Activated CD8-positive, alpha-beta memory T cell treated with anti-CD3 and anti-CD28 coated beads for 1 hour (primary cell): Measurements from ENCODE around the gene VSTM2L.

ENCODE experiments used
- DNase-seq, 2 donors: peaks; one replicate each; pipeline ENCODE4 v3.0.0-alpha.2; 2020; ENCODE audit warnings: low read depth in 1 of 2; ENCODE audit errors: extremely low read depth in 1 of 2

Gene VSTM2L

DNA sequence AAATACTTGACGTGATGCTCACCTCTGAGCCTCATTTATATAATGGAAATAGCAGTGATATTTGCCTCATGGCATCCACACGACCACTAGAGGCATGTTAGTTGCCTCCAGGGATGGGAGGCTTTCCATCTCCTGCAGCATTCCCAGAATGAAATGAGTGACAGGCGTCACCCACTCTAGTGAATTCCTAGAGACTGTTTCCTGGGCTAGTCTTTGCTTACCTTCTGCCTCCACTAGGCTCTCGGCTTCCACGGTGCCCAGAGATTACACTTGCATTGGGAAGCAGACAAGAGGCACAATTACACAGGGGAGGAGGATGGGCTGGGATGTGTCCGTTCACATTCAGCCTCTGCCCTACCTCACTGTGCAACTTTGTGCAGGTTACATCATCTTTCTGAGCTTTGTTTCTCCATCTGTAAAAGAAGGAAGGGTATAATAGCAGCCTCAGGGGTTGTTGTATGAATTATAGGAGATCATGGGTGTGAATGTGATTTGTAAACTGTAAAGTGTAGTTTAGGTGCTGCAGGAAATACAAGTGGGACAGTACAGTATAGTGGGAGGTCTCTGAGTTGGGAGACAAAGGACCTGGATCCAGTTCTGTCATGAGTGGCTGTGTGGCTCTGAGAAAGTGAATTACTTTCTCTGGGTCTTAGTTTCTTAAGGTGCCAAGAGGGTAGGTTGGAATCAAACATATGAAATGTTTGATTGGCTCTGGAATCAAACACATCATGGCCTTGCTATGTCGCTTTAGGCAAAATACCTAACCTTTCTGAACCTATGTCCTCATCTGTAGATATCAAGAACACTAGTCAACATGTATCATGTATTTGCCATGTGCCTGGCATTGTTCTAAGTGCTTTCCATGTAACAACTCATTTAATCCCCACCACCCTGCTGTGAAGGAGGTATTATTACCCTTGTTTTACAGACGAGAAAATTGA, 3.6 kb upstream of the VSTM2L start:
- no peak for DNase-seq

DNA sequence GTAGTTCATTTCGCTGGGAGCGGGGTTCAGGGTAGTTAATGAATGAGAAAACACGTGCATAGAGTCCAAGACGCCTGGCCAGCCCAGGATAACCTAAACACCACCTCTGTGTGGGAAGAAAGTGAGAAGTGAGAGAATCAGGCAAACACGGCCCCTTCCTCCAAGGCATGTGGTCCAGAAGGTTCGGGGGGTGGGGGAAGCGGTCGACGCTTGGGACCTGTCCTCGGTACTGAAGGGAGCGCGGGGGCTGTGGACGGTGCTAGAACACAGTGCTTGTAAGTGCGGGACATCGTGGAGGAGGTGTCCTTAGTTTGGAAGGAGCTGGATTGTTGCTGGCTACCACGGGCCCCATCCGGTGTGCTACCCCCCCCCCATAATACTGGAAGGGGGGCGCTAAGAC, 1.7 kb upstream of the VSTM2L start:
- DNase-seq: no peak

DNA sequence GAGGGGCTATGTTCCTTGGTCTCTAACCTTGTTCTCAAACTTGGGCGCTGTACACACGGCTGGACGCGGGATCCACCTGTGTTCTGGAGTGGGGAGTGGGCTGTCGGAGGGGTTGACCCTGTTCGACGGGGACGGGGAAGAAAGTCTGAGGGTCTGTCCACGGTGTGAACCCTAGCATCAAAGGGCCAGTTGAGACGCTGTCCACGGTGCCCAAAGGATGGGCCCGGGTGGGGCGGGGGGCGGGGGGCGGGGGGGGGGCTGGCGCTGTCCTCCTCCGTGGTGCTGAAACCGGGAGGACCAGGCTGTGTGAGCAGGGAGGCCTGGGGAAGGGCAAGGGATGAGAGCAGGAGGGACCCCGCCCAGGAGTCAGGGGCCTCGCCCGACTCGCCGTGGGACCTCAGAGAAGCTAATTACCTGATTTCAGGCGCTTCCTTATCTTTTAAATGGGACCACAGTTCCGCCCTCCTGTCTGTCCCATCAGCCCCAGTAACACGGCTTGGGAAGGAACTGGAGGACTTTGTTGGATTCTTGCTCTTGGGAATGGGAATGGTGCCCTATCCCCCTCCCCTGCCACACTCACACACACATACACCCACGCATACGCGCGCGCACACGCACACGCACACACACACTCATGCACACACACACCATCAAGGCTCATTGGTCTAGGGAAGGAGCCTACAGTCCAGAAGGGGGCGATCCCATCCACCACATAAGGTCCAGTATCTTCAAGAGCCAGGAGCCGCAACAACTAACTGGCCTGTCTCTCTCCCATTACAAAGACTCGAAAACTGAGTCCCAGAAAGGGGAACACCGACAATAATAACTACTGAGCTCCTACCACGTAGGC, 1.0 kb upstream of the VSTM2L start:
- DNase-seq: no peak

DNA sequence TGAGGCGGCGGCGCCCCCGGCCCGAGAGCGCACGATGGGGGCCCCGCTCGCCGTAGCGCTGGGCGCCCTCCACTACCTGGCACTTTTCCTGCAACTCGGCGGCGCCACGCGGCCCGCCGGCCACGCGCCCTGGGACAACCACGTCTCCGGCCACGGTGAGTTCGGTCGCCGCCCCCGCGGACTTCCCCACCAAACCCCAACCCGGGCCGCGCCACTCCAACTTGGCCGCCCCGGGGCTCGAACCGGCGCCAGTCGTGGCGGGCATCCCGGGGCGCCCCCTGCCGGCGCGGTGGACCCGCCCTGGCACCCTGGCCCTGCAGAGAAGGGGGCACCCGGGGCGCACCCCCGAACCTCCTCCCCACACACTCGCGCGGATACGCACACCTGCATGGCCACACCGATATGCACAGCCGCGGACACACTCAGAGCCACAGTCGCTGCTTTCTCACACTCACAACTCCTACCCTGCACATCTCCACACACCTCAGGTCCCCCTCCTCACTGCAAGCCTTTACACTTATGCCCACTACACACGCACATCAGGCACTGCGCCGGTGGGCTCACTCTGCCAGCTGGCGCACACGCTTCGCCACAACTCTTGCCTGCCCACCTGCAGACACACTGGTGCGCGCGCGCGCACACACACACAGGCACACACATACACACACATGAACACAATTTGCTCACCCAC, 535 bp downstream of the VSTM2L start:
- DNase-seq: no peak

DNA sequence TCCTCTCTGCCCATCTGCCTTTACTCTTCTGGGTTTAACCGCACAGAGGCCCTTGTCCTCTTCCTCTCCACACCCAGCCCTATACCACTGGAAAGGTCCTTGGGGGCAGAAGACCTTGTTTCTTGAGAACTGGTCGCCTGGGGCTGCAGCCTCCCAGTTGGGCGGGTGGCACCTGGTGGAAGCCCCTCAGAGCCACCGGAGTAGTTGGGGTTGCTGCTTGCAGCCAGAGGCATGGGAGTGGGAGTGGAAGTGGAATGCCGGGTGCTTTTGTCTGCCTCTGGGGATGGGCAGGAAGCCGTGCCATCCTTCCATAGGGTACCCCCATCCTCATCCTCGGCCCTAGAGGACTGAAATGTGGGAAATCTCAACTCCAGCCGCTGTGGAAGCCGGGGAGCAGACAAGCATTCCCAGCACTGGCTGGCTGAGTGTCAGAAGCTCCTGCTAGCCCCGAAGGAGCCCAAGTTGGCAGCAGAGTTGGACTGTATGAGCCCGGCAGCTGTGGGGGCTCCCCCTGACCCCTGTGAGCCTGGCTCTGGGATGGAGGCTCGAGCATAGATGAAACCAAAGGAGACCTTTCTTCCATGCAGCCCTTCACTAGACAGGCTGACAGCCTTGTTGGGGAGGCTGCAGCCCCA, 1.2 kb downstream of the VSTM2L start:
- no peak for DNase-seq

GRCh38 chr20:37904845-37905373, 2.0 kb downstream of the VSTM2L start:
- no peak for DNase-seq

DNA sequence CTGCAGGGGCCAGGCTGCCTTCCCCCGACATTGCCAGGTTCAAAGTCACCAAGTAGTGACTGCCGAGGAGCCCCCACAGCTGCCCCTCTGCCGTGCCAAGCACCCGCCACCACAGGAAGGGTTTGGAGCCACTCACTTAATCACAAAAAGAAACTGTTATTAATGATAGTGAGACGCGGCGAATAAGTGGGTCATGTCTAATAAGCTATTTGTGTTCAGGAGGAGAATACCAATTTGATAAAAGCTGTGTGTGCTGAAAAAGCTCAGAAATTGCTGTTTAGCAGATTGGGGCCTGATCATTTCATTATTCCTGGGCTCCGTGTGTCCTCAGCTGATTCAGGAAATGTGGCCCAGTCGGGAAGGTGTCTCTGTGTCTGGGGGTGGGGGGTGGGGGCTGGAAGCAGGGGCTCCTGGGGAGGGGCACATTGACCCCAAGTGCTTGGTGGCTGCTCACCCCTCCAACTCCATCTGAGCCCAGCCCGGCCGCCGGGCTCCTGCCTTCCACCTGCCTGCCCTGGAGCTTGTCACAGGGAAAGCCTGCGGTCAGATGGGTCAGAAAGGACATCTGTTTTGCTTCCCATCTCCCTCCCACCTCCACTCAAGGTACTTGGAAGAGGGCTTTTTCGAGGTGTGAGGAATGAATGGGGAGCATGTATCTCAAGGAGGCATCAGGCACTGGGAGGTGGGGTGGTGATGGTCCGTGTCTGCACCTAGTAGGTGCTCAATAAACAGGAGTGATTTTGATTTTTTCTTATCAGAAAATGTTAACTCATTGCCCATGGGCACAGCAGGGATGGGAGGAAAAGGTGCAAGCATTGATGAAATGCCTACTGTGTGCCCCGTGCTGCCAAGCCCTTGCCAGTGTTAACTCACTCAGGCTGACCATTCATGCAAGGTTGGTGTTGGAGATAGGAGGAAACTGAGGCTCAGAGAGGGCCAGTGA, 3.0 kb downstream of the VSTM2L start:
- DNase-seq: no peak

DNA sequence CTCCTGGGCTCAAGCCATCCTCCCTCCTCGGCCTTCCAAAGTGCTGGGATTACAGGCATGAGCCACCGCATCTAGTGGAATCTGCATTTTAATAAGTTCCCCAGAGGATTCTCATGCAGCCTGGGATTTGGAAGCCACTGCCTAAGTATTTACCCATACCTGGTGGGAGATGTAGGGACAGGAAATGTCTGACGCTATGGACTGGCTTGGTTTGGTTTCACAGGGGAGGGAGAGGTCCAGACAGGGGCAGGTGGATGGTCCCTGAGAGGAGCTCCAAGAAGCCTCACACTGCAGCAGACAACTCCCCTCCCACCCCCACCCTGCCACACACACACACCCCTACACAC, 4.4 kb downstream of the VSTM2L start:
- DNase-seq: no peak

- DNase-seq: no peak
Observed at GRCh38 chr20:37907677-37908401, 4.9 kb downstream of the VSTM2L start.

GRCh38 chr20:37911261-37911660, 8.3 kb downstream of the VSTM2L start:
- no peak for DNase-seq

GRCh38 chr20:37911838-37912281, 8.9 kb downstream of the VSTM2L start:
- DNase-seq: no peak

DNA sequence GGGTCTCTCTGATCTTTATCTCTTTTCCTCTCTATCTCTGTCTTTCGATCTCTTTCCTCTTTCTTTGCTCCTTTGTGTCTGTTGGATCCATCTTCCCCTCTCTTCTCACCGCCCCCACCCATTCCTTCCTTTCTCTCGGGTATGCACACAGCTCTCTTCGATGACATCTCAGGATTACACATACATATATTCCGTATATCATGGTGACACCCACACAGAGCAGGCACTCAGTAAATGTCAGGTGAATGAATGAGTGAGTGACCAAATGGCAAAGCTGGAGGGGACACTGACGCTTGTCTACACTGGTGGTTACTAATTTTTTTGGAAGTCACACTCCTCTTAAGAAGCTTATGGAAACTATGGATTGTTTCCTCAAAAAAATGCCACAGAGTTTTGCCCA, 9.9 kb downstream of the VSTM2L start:
- DNase-seq: no peak

- DNase-seq: no peak
Observed at GRCh38 chr20:37913567-37914366, 10.8 kb downstream of the VSTM2L start.

DNA sequence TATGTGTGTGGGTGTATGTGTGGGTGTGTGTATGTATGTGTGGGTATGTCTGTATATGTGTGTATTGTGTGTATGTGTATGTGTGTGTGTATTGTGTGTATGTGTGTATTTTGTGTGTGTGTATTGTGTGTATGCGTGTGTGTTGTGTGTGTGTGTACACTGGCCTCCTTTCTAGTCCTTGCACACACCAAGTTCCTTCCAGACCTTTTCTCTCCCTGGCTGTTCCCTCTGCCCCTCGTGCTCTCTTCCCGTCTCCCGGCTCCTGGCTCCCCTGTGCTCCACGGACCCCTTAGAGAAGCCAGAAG, 11.4 kb downstream of the VSTM2L start:
- no peak for DNase-seq

DNA sequence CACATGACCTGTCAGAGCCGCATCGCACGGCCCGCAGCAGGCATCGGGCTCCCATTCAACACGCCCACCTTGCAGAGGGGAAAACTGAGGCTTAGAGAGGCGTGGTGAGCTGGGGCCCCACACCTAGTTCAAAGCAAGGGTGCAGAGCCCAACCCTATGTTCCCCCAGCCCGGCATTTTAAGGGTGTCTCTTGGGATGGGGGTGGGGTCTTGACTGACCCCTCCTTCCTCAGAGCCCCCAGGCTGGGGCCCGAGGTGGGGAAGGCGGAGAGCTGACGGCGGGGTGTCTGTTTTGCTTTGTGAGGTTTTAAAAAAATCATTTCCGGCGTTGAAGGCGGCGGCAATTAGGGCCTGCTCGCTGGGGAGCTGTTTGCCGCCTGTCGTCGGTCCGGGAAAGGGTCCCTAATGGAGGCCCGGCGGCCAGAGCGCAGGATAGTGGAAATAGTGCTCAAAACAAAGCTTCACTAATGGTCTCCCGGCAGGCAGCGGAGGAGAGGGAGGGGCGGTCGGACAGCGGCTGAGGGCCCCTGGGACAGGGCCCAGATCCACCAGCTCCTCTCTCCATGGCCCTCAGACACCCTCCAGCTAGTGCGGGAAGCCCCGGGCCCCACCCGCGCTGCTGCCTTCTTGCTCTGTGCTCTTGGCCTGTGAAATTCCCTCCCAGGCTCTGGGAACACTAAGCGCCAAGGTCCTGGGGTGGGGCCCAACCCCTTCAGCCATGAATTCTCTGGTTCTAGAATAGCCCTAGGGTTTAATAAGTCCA, 11.9 kb downstream of the VSTM2L start:
- DNase-seq: no peak

DNA sequence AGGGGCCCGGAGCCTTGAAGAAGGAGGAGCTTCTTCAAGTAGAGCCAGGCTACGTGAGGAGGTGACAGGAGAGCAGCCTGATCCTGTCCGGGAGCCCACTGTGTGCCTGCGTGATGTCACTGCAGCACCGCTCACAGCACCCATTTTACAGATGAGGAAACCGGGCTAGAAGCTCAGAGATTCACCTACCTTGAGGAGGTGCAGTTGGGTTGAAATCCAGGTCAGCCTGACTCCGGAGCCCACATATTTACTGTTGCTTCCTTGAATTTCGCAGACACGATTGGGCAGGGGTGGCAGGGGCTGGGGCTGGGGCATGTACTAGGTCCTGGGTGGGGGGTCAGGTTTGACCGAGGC, 12.5 kb downstream of the VSTM2L start:
- DNase-seq: no peak

- DNase-seq: no peak
Observed at GRCh38 chr20:37915800-37916570, 13.1 kb downstream of the VSTM2L start.
